GM12878 (cell line): ENCODE measurements around the gene GINM1. TPM values are rescaled to one million over a fixed set of nuclear protein-coding genes. Genes with fewer than 3 reads are reported as not detected.

Experiments used
- ATAC-seq: fragments of 200-7000 bp; cut with Tn5 transposase; 3 replicates; pipeline ENCODE4 v1.9.1; 2020; ENCODE audit warnings: mild to moderate bottlenecking, moderate library complexity
- BruUV-seq: library from RNA; stranded (reverse); fragments of 400-500 nt; replicated peaks from 2 replicates; lab custom pipeline; 2021; lab: Mats Ljungman, UMichigan
- CTCF ChIA-PET: fragments of 300-600 bp; sonication (Branson Sonifier 250); formaldehyde crosslinking; extraction: SDS; loops from one replicate; lab custom pipeline; 2021; ENCODE audit warnings: inconsistent platforms; lab: Yijun Ruan, JAX
- POLR2A ChIA-PET: fragments of 350-600 bp; formaldehyde crosslinking; extraction: SDS; loops from one replicate; lab custom pipeline; 2021; ENCODE audit warnings: inconsistent platforms; lab: Charles Lee
- RAD21 ChIA-PET: fragments of 300-600 bp; sonication (Branson Sonifier 250); formaldehyde crosslinking; loops from one replicate; lab custom pipeline; 2023; ENCODE audit warnings: antibody characterized with exemption; ENCODE audit not compliant: unreplicated experiment; lab: Charles Lee
- SMC1A ChIA-PET: fragments of 300-600 bp; sonication (Branson Sonifier 250); formaldehyde crosslinking; loops from one replicate; lab custom pipeline; 2023; ENCODE audit not compliant: unreplicated experiment, uncharacterized antibody; lab: Charles Lee
- DNase-seq: peaks from one replicate; pipeline ENCODE4 v3.0.0-alpha.2; 2011; ENCODE audit warnings: low read depth, low spot score
- FAIRE-seq: peaks from 3 replicates; lab custom pipeline; 2011; peaks lifted over from hg19 to GRCh38; lab: Jason Lieb, UNC
- H2AFZ ChIP-seq: 2 replicates; pipeline ENCODE4 v1.6.0; 2011; ENCODE audit warnings: low read depth, low read length, control low read depth; ENCODE audit not compliant: control insufficient read depth
- H3K27ac ChIP-seq: 2 replicates; pipeline ENCODE4 v1.5.1; 2011; ENCODE audit warnings: control low read depth; ENCODE audit not compliant: control insufficient read depth, insufficient read depth
- H3K27me3 ChIP-seq, 2 experiments: replicated peaks in 1 of 2; 2 replicates each; pipeline versions ENCODE4 v1.6.0 to v1.6.1; 2011; ENCODE audit warnings: low read length in 1 of 2; ENCODE audit not compliant: control insufficient read depth in 2 of 2, insufficient read depth in 2 of 2
- H3K36me3 ChIP-seq, 2 experiments: 2 replicates each; pipeline ENCODE4 v1.5.1; 2011; ENCODE audit warnings: low read length in 1 of 2; ENCODE audit not compliant: control insufficient read depth in 2 of 2, insufficient read depth in 2 of 2
- H3K4me1 ChIP-seq: 2 replicates; pipeline ENCODE4 v1.6.1; 2011; ENCODE audit warnings: mild to moderate bottlenecking, low read length, moderate library complexity, mixed read lengths; ENCODE audit not compliant: control insufficient read depth, insufficient read depth
- H3K4me2 ChIP-seq: 2 replicates; pipeline ENCODE4 v1.6.0; 2011; ENCODE audit warnings: control low read depth; ENCODE audit not compliant: control insufficient read depth, insufficient read depth
- H3K4me3 ChIP-seq: fragments of 200-600 bp; sonication (generic); 2 replicates; pipeline ENCODE4 v1.5.1; 2016
- H3K79me2 ChIP-seq: 2 replicates; pipeline ENCODE4 v1.6.0; 2011; ENCODE audit warnings: low read length; ENCODE audit not compliant: control insufficient read depth, insufficient read depth
- H3K9ac ChIP-seq: 2 replicates; pipeline ENCODE4 v1.8.0; 2011; ENCODE audit warnings: low read length, control low read depth, mixed read lengths; ENCODE audit not compliant: control insufficient read depth, insufficient read depth
- H3K9me3 ChIP-seq: replicated peaks from 3 replicates; pipeline ENCODE4 v1.5.1; 2011; ENCODE audit warnings: mild to moderate bottlenecking, low read length; ENCODE audit not compliant: control insufficient read depth, insufficient read depth
- H4K20me1 ChIP-seq: 2 replicates; pipeline ENCODE4 v1.6.0; 2011; ENCODE audit not compliant: control insufficient read depth, insufficient read depth
- BACH1 ChIP-seq: fragments of 450-650 bp; IDR thresholded peaks from 2 replicates; pipeline ENCODE4 v1.6.1; 2017; ENCODE audit warnings: mild to moderate bottlenecking, borderline replicate concordance
- EGR1 ChIP-seq, 2 experiments: IDR thresholded peaks; 1 replicate in 1 of 2; 2 replicates in 1 of 2; pipeline ENCODE4 v1.6.1; 2011 to 2012; ENCODE audit warnings: low read depth in 2 of 2, low read length in 2 of 2, borderline replicate concordance in 1 of 2, mild to moderate bottlenecking in 1 of 2, moderate library complexity in 1 of 2
- MLLT1 ChIP-seq: fragments of 450-650 bp; IDR thresholded peaks from 2 replicates; pipeline ENCODE4 v1.6.1; 2016; ENCODE audit warnings: mild to moderate bottlenecking
- RB1 ChIP-seq: fragments of 450-650 bp; formaldehyde crosslinking; IDR thresholded peaks from 2 replicates; pipeline ENCODE4 v1.6.1; 2017; ENCODE audit warnings: mild to moderate bottlenecking, borderline replicate concordance
- SMAD5 ChIP-seq: IDR thresholded peaks from 2 replicates; pipeline ENCODE4 v1.6.1; 2016; ENCODE audit warnings: antibody characterized with exemption, low read depth
- SUPT20H ChIP-seq: IDR thresholded peaks from 2 replicates; pipeline ENCODE4 v1.6.1; 2011; ENCODE audit warnings: low read depth, mild to moderate bottlenecking, low read length, moderate library complexity, borderline replicate concordance; ENCODE audit not compliant: control insufficient read depth
- TCF12 ChIP-seq: IDR thresholded peaks from 2 replicates; pipeline ENCODE4 v1.6.1; 2011; ENCODE audit warnings: low read depth, mild to moderate bottlenecking, low read length
- ZBED1 ChIP-seq: IDR thresholded peaks from 2 replicates; pipeline ENCODE4 v1.6.1; 2016; ENCODE audit warnings: borderline replicate concordance
- ZNF384 ChIP-seq: IDR thresholded peaks from 2 replicates; pipeline ENCODE4 v1.6.1; 2012; ENCODE audit warnings: low read depth, mild to moderate bottlenecking, low read length, improper control_type of control experiment, borderline replicate concordance
- WGBS: methylation state at CpG from one replicate; pipeline ENCODE4 v1.1.6; 2016; ENCODE audit warnings: low lambda C conversion rate; ENCODE audit not compliant: insufficient replicate concordance, insufficient coverage; ENCODE audit errors: missing lambda C conversion rate; 5-methylcytosine and 5-hydroxymethylcytosine counted together
- in situ Hi-C: fragments of 300-500 bp; cut with MboI; formaldehyde crosslinking; loops from 9 replicates; pipeline ENCODE4 v1.14.3; 2018; ENCODE audit warnings: mixed read lengths
- intact Hi-C: fragments of 100-400 bp; cut with micrococcal nuclease; formaldehyde crosslinking; loops from one replicate; pipeline ENCODE4 v1.14.2; 2022; ENCODE audit not compliant: unreplicated experiment
- polyA plus RNA-seq, 11 experiments: library from polyadenylated mRNA; depleted of rRNA in 4 of 11; unstranded in 6 of 11; stranded (reverse) in 5 of 11; fragments of >200 nt; fragmentation: Nextera tagmentation in 4 of 11; fragmentation: Illumina TruSeq in 1 of 11; extraction: Ambion mirVana in 4 of 11; extraction: Trizol in 1 of 11; gene quantifications; 1 replicate in 1 of 11; 2 replicates in 10 of 11; pipeline versions ENCODE4 v1.2.1 to v1.2.3, GENCODE V29; 2011 to 2016; ENCODE audit warnings: inconsistent platforms in 2 of 11, missing spikeins in 2 of 11, low read depth in 1 of 11
- total RNA-seq, 4 experiments: library from RNA; depleted of rRNA in 3 of 4; stranded (reverse); fragments of >200 nt in 3 of 4; fragmentation: Illumina TruSeq in 1 of 4; extraction: Trizol in 1 of 4; gene quantifications; 2 replicates each; pipeline versions ENCODE4 v1.2.1 to v1.2.3, GENCODE V29; 2013 to 2021
- TF ChIP-seq, protein P1 (sequence below): IDR thresholded peaks from 2 replicates; pipeline ENCODE4 v1.6.1; 2011; ENCODE audit warnings: borderline replicate concordance, low read depth, mild to moderate bottlenecking, moderate library complexity, low read length; ENCODE audit not compliant: insufficient read depth, poor library complexity, severe bottlenecking
- TF ChIP-seq, protein P2 (sequence below): IDR thresholded peaks from 2 replicates; pipeline ENCODE4 v1.6.1; 2011; ENCODE audit warnings: borderline replicate concordance, low read depth, mild to moderate bottlenecking, moderate library complexity, mixed read lengths, low read length; ENCODE audit not compliant: insufficient read depth; ENCODE audit errors: extremely low read length
- TF ChIP-seq, protein P3 (sequence below): IDR thresholded peaks from 2 replicates; pipeline ENCODE4 v1.6.1; 2012; ENCODE audit warnings: low read depth, low read length, improper control_type of control experiment
- TF ChIP-seq, protein P4 (sequence below): IDR thresholded peaks from 2 replicates; pipeline ENCODE4 v1.6.1; 2012; ENCODE audit warnings: low read depth, low read length, improper control_type of control experiment

GINM1 gene
- total and polyA plus RNA-seq, 10 of the 15 experiments (the other 5 are each of a cell fraction or from before 2014, with no cell fraction given) = 10.6 to 38.1 (median 30.8) TPM

DNA sequence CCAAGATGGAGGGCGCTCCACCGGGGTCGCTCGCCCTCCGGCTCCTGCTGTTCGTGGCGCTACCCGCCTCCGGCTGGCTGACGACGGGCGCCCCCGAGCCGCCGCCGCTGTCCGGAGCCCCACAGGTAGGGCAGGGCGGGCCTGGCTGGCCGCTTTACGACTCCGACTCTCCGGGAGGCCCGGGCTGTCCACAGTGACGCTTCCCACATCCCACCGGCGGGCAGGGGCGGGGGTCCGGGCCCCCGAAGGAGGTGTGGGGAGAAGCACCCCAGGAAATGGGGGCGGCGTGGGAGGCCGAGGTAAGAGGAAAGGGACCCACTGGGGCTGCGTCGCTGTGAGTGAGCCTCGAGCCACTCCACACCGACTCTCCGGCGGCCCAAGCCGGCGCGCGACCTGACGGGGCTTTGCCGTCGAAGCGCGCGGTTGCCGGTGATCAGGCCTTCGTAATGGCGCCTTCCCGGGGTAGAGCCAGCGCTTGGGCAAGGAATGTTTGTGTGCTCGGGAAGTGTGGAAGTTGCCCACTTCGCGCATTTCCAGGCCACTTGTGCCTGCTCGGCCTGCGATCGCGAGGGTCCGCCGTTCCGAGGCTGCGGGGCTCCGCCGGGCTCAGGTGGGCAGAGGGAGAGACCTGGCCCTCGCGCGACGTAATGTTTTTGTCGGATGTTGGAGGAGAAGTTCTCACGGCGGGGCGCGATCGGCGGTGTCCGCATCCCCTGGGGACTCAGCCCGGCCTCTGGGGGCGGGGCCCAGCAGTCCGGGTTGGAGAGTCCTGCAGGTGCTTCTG, 427 bp downstream of the GINM1 start:
- in situ Hi-C loops = no loop called here
- TF ChIP-seq SMAD5 (no peak), SUPT20H (no peak), RB1 (0 out of 2 replicates have a peak, but pooled peaks have one; percentile 16), MLLT1 (0 out of 2 replicates have a peak, but pooled peaks have one; percentile 19), ZNF384 (no peak), BACH1 (peak; percentile 55), TCF12 (no peak), EGR1 (IDR thresholded peaks at IDR 0.05; ENCODE audit: borderline replicate concordance in 1 of 2, low read depth in 2 of 2, low read length in 2 of 2) (peak in 1 of 2 experiments; percentile 37; a peak in 1 of 3 replicates), ZBED1 (no peak)
- TF ChIP-seq, protein P1, sequence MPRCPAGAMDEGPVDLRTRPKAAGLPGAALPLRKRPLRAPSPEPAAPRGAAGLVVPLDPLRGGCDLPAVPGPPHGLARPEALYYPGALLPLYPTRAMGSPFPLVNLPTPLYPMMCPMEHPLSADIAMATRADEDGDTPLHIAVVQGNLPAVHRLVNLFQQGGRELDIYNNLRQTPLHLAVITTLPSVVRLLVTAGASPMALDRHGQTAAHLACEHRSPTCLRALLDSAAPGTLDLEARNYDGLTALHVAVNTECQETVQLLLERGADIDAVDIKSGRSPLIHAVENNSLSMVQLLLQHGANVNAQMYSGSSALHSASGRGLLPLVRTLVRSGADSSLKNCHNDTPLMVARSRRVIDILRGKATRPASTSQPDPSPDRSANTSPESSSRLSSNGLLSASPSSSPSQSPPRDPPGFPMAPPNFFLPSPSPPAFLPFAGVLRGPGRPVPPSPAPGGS = no peak
- TF ChIP-seq, protein P2, sequence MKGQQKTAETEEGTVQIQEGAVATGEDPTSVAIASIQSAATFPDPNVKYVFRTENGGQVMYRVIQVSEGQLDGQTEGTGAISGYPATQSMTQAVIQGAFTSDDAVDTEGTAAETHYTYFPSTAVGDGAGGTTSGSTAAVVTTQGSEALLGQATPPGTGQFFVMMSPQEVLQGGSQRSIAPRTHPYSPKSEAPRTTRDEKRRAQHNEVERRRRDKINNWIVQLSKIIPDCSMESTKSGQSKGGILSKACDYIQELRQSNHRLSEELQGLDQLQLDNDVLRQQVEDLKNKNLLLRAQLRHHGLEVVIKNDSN = no peak
- TF ChIP-seq, protein P3, sequence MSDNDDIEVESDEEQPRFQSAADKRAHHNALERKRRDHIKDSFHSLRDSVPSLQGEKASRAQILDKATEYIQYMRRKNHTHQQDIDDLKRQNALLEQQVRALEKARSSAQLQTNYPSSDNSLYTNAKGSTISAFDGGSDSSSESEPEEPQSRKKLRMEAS = no peak
- TF ChIP-seq, protein P4, sequence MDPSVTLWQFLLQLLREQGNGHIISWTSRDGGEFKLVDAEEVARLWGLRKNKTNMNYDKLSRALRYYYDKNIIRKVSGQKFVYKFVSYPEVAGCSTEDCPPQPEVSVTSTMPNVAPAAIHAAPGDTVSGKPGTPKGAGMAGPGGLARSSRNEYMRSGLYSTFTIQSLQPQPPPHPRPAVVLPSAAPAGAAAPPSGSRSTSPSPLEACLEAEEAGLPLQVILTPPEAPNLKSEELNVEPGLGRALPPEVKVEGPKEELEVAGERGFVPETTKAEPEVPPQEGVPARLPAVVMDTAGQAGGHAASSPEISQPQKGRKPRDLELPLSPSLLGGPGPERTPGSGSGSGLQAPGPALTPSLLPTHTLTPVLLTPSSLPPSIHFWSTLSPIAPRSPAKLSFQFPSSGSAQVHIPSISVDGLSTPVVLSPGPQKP = no peak

More for the DNA sequence above, 427 bp downstream of the GINM1 start:
- whole genome bisulfite sequencing = under 1% methylated on average over 81 of the region's 81 CpGs
- H4K20me1 ChIP-seq = no peaks in the 10 kb centered on the region
- RAD21 ChIA-PET = interaction anchor here (0.7 to 2.2 kb wide), 7 partner anchors 20 to 151 kb away, joined by 3 to 8 read pairs (median 3); partner anchors contain the start of gene LATS1
- H3K9ac ChIP-seq = peak overlapping the region; percentile 96
- no peaks in the 10 kb centered on the region for H3K36me3 ChIP-seq
- peak overlapping the region; percentile 97 for H3K4me3 ChIP-seq
- DNase-seq (no peak), FAIRE-seq (no peak), ATAC-seq (peak; percentile 46)
- H3K27me3 ChIP-seq = no peaks in the 10 kb centered on the region
- peak overlapping the region; percentile 86 for H2AFZ ChIP-seq
- BruUV-seq = no TSS peak
- CTCF ChIA-PET = no interaction called here
- peak overlapping the region; percentile 77 for H3K4me2 ChIP-seq
- POLR2A ChIA-PET = interaction anchor here (0.6 to 2.0 kb wide), 4 partner anchors 9 to 152 kb away, joined by 3 to 6 read pairs (median 4); no protein-coding TSS in a partner anchor
- H3K9me3 ChIP-seq = no peaks in the 10 kb centered on the region
- SMC1A ChIA-PET = interaction anchor here (1.0 to 1.7 kb wide), 6 partner anchors 13 to 151 kb away, joined by 3 to 5 read pairs (median 4); partner anchors contain the start of gene LATS1
- peaks cover 47% of the 10 kb centered on the region for H3K79me2 ChIP-seq
- peaks cover 13% of the 10 kb centered on the region; the same call in 1 of the 2 replicates for H3K4me1 ChIP-seq
- H3K27ac ChIP-seq = peak overlapping the region; percentile 94
- intact Hi-C loops = loop anchor here (2.0 to 5.0 kb wide), 4 partner anchors 82 to 181 kb away; partner anchors contain the start of genes KATNA1, LATS1, NUP43 and PCMT1
